Gastrocnemius medialis (tissue), 4 donors: ENCODE data around the gene TNXB.
"Not testable (repeated sequence)": the region's sequence is repeated elsewhere in the genome, so short reads cannot be mapped to it uniquely, and the experiment has no call there.

ENCODE experiments used
- CTCF ChIP-seq, 5 experiments: fragments of 450-650 bp in 3 of 5; fragments of 200-600 bp in 2 of 5; sonication (generic) in 2 of 5; IDR thresholded peaks in 4 of 5; conservative IDR thresholded peaks in 1 of 5; 1 replicate in 4 of 5; 2 replicates in 1 of 5; pipeline ENCODE4 v1.5.1; 2016 to 2019; ENCODE audit warnings: antibody characterized with exemption in 5 of 5, mild to moderate bottlenecking in 3 of 5, moderate library complexity in 3 of 5
- POLR2A ChIP-seq, 2 donors: fragments of 450-650 bp; IDR thresholded peaks; one replicate each; pipeline ENCODE4 v1.6.1; 2017; ENCODE audit warnings: antibody characterized with exemption in 2 of 2, mild to moderate bottlenecking in 2 of 2, moderate library complexity in 2 of 2

DNA sequence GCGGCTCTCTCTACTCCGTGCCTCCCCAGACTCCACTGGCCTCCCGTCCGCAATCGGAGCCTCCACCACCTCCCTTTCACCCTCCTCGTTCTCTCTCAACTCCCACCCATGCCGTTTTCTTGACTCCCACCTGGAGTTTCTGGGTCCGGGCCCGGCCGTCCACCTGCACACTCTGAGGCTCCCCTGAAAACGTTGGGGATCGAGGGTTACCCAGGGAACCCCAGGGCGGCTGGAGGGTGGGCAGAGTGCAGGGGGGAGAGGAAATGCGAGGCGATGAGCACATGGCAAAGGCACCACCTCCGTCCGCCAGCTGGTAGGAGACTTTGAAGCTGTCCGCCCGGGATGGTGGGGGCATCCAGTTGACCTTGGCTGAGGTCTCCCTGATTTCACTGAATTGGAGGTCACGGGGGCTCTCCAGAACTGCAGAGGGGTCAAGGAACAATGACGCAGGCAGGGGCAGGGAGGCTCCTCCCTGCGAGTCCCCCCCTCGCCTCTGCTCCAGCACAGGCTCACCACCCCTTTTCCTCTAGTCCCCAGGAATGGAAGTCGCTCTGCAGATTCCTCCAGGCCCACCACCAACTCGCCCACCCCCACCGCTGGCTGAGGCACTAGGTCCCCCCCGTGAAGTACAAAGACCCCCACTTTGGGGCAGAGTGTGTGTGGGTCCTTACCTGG is 98.1 kb downstream of the TNXB start:
- not testable (repeated sequence) for TF ChIP-seq POLR2A (IDR thresholded peaks at IDR 0.05); CTCF (IDR thresholded peaks at IDR 0.05 in 4 of 5, conservative IDR thresholded peaks at IDR 0.05 in 1 of 5)
